AG04449 (cell line): ENCODE data around the gene CLMN.
"Not testable (repeated sequence)": the region's sequence is repeated elsewhere in the genome, so short reads cannot be mapped to it uniquely, and the experiment has no call there.

Experiments used
- CTCF ChIA-PET: fragments of 350-600 bp; formaldehyde crosslinking; extraction: SDS; loops from one replicate; lab custom pipeline; 2021; ENCODE audit warnings: antibody characterized with exemption; lab: Yijun Ruan, JAX
- POLR2A ChIA-PET: fragments of 400-600, 350-600 bp; formaldehyde crosslinking; extraction: SDS; loops from one replicate; lab custom pipeline; 2020; ENCODE audit warnings: antibody characterized with exemption, inconsistent platforms; lab: Yijun Ruan, JAX
- DNase-seq: peaks from one replicate; pipeline ENCODE4 v3.0.0-alpha.2; 2010; ENCODE audit warnings: low read depth, low spot score
- H3K4me3 ChIP-seq: 2 replicates; pipeline ENCODE4 v1.5.1; 2011; ENCODE audit warnings: low read depth, mild to moderate bottlenecking, control low read depth, low read length
- CTCF ChIP-seq: IDR thresholded peaks from one replicate; pipeline ENCODE4 v1.5.1; 2011; ENCODE audit warnings: mild to moderate bottlenecking, moderate library complexity, low read length, control low read depth, inconsistent platforms; ENCODE audit not compliant: insufficient read depth; ENCODE audit errors: missing control alignments

Gene CLMN

GRCh38 chr14:95144849-95145248 lies 174.9 kb downstream of the CLMN start:
- DNase-seq = no peak
- ChIA-PET CTCF (no interaction called here), POLR2A (no interaction called here)
- H3K4me3 ChIP-seq = no peak overlapping the region
- TF ChIP-seq CTCF = no peak

- H3K4me3 ChIP-seq = no peak overlapping the region
- ChIA-PET CTCF (no interaction called here), POLR2A (no interaction called here)
- TF ChIP-seq CTCF = no peak
- DNase-seq = no peak
These were observed 175.7 kb downstream of the CLMN start for GRCh38 chr14:95143808-95144620.

GRCh38 chr14:95142208-95142607 lies 177.5 kb downstream of the CLMN start:
- ChIA-PET POLR2A (no interaction called here), CTCF (no interaction called here)
- no peak for TF ChIP-seq CTCF
- DNase-seq = no peak
- H3K4me3 ChIP-seq = no peak overlapping the region

GRCh38 chr14:95141684-95142083 lies 178.0 kb downstream of the CLMN start:
- no peak for DNase-seq
- TF ChIP-seq CTCF = no peak
- H3K4me3 ChIP-seq = no peak overlapping the region
- ChIA-PET POLR2A (no interaction called here), CTCF (no interaction called here)

GRCh38 chr14:95140060-95140858 lies 179.4 kb downstream of the CLMN start:
- no peak for TF ChIP-seq CTCF
- DNase-seq = no peak
- no peak overlapping the region for H3K4me3 ChIP-seq
- ChIA-PET CTCF (no interaction called here), POLR2A (no interaction called here)

GRCh38 chr14:95138876-95139275 lies 180.8 kb downstream of the CLMN start:
- POLR2A ChIA-PET = no interaction called here
- no peak for DNase-seq
- CTCF ChIA-PET = interaction anchor here (1.0 kb wide), 1 partner anchor 450 kb away, joined by 3 read pairs; no protein-coding TSS in a partner anchor
- TF ChIP-seq CTCF = no peak
- no peak overlapping the region for H3K4me3 ChIP-seq

GRCh38 chr14:95138455-95138854 lies 181.3 kb downstream of the CLMN start:
- CTCF ChIA-PET, DNase-seq, POLR2A ChIA-PET, H3K4me3 ChIP-seq: not testable (repeated sequence)
